Vagina (tissue), 2 donors: ENCODE measurements around the gene EVA1C.

Experiments
- CTCF ChIP-seq, 3 experiments: fragments of 450-650 bp in 2 of 3; fragments of 200-600 bp in 1 of 3; sonication (generic) in 1 of 3; IDR thresholded peaks; one replicate each; pipeline ENCODE4 v1.5.1; 2017 to 2019; ENCODE audit warnings: antibody characterized with exemption in 3 of 3, mild to moderate bottlenecking in 2 of 3, moderate library complexity in 2 of 3
- POLR2AphosphoS5 ChIP-seq, 2 donors: sonication (generic); formaldehyde crosslinking; IDR thresholded peaks; one replicate each; pipeline ENCODE4 v1.9.0; 2017; ENCODE audit warnings: antibody characterized with exemption in 2 of 2, mild to moderate bottlenecking in 2 of 2, low read depth in 1 of 2; ENCODE audit not compliant: insufficient read depth in 1 of 2

- TF ChIP-seq POLR2AphosphoS5 (IDR thresholded peaks at IDR 0.05; ENCODE audit: insufficient read depth in 1 of 2, low read depth in 1 of 2), result no peak
- TF ChIP-seq CTCF (IDR thresholded peaks at IDR 0.05), result no peak
Measured at GRCh38 chr21:32514275-32515055, 102.0 kb downstream of the EVA1C start.
